ENCODE data around the gene STK17B.

Gene STK17B

DNA sequence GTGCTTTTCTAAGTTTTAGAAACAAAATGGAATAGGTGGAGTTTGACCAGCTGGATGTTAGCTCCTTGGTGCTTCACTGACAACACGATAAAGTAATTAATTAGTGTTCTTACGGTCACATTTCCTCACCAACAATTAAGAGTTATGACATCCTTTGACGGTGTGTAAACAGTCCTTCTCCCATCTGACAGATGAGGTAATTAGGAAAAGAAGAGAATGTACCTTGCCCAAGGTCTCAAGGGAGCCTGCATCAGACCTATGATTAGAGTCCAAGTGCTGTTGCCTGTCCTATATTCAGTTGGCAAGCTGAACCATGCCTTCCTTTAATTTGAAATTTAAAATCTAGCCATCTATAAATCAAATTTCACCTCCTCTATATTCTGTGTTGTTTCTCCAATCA is 48.3 kb upstream of the STK17B start (continued):
- TF ChIP-seq PRDM2 (tag by site-specific recombination; IDR thresholded peaks at IDR 0.05; ENCODE audit: borderline replicate concordance) (no peak), ZBTB8A (tag by site-specific recombination; IDR thresholded peaks at IDR 0.05) (no peak), ZNF629 (tag by site-specific recombination; IDR thresholded peaks at IDR 0.05) (peak; percentile 39; the same call in 1 of the 2 replicates), ZNF792 (tag by site-specific recombination; IDR thresholded peaks at IDR 0.05) (no peak), ZNF292 (tag by site-specific recombination; IDR thresholded peaks at IDR 0.05; ENCODE audit: borderline replicate concordance, low read depth) (no peak), ZNF302 (tag by site-specific recombination; IDR thresholded peaks at IDR 0.05; ENCODE audit: low read depth) (no peak), ZNF350 (tag by site-specific recombination; IDR thresholded peaks at IDR 0.05) (no peak), SCRT2 (tag by site-specific recombination; IDR thresholded peaks at IDR 0.05) (no peak), ZSCAN23 (tag by site-specific recombination; IDR thresholded peaks at IDR 0.05) (no peak), ZNF776 (tag by site-specific recombination; IDR thresholded peaks at IDR 0.05; ENCODE audit: borderline replicate concordance) (no peak), ZNF366 (tag by site-specific recombination; conservative IDR thresholded peaks at IDR 0.05) (no peak), OSR2 (tag by site-specific recombination; IDR thresholded peaks at IDR 0.05) (peak; percentile 41; the same call in 1 of the 2 replicates), ZNF398 (tag by site-specific recombination; IDR thresholded peaks at IDR 0.05) (no peak)
- TF ChIP-seq, protein P1, sequence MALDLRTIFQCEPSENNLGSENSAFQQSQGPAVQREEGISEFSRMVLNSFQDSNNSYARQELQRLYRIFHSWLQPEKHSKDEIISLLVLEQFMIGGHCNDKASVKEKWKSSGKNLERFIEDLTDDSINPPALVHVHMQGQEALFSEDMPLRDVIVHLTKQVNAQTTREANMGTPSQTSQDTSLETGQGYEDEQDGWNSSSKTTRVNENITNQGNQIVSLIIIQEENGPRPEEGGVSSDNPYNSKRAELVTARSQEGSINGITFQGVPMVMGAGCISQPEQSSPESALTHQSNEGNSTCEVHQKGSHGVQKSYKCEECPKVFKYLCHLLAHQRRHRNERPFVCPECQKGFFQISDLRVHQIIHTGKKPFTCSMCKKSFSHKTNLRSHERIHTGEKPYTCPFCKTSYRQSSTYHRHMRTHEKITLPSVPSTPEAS (tag by site-specific recombination; IDR thresholded peaks at IDR 0.05) = no peak
- TF ChIP-seq, protein P2, sequence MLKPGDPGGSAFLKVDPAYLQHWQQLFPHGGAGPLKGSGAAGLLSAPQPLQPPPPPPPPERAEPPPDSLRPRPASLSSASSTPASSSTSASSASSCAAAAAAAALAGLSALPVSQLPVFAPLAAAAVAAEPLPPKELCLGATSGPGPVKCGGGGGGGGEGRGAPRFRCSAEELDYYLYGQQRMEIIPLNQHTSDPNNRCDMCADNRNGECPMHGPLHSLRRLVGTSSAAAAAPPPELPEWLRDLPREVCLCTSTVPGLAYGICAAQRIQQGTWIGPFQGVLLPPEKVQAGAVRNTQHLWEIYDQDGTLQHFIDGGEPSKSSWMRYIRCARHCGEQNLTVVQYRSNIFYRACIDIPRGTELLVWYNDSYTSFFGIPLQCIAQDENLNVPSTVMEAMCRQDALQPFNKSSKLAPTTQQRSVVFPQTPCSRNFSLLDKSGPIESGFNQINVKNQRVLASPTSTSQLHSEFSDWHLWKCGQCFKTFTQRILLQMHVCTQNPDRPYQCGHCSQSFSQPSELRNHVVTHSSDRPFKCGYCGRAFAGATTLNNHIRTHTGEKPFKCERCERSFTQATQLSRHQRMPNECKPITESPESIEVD (tag by site-specific recombination; IDR thresholded peaks at IDR 0.05) = 0 out of 2 replicates have a peak, but pooled peaks have one; percentile 24

DNA sequence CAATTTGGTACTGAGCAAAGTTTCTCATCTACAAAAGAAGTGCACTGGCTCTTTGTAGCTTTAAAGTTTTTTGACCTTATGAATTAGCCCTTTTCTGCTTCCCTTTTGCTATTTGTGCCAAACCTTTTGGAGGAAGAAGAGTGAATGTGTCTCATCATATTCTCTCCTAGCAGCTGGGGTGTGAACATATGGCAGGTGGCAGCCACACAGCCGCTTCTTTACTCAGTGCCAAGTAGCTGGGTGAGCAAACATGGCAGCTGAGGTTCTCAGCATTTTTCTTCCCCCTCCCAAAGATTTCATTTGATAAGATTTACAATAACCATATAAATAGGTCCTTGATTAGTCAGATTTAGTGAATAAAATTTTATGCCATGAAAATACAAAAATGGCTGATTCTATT is 46.7 kb upstream of the STK17B start:
- no peaks in the 10 kb centered on the region for H3K36me3 ChIP-seq (ENCODE audit: control insufficient read depth in 2 of 2, insufficient read depth in 1 of 2, low read length in 2 of 2)
- H3K27ac ChIP-seq (ENCODE audit: extremely low read depth, low read depth, low read length) = no peak overlapping the region
- ChIA-PET POLR2A (no interaction called here), CTCF (no interaction called here)
- H3K4me3 ChIP-seq (ENCODE audit: low read depth, low read length) = no peak overlapping the region
- H3K9me3 ChIP-seq (ENCODE audit: control insufficient read depth, insufficient read depth, low read depth, low read length) = no peaks in the 10 kb centered on the region
- peaks cover 3% of the 10 kb centered on the region; the same call in 1 of the 2 replicates for H3K4me1 ChIP-seq (ENCODE audit: control insufficient read depth, insufficient read depth, low read length)
- no peak for TF ChIP-seq ZNF223 (tag by site-specific recombination; IDR thresholded peaks at IDR 0.05)
- TF ChIP-seq, protein P3, sequence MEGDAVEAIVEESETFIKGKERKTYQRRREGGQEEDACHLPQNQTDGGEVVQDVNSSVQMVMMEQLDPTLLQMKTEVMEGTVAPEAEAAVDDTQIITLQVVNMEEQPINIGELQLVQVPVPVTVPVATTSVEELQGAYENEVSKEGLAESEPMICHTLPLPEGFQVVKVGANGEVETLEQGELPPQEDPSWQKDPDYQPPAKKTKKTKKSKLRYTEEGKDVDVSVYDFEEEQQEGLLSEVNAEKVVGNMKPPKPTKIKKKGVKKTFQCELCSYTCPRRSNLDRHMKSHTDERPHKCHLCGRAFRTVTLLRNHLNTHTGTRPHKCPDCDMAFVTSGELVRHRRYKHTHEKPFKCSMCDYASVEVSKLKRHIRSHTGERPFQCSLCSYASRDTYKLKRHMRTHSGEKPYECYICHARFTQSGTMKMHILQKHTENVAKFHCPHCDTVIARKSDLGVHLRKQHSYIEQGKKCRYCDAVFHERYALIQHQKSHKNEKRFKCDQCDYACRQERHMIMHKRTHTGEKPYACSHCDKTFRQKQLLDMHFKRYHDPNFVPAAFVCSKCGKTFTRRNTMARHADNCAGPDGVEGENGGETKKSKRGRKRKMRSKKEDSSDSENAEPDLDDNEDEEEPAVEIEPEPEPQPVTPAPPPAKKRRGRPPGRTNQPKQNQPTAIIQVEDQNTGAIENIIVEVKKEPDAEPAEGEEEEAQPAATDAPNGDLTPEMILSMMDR (tag by site-specific recombination; IDR thresholded peaks at IDR 0.05) = no peak
- no peak for TF ChIP-seq ZFP41 (tag by site-specific recombination; IDR thresholded peaks at IDR 0.05; ENCODE audit: borderline replicate concordance)
- TF ChIP-seq, protein P4, sequence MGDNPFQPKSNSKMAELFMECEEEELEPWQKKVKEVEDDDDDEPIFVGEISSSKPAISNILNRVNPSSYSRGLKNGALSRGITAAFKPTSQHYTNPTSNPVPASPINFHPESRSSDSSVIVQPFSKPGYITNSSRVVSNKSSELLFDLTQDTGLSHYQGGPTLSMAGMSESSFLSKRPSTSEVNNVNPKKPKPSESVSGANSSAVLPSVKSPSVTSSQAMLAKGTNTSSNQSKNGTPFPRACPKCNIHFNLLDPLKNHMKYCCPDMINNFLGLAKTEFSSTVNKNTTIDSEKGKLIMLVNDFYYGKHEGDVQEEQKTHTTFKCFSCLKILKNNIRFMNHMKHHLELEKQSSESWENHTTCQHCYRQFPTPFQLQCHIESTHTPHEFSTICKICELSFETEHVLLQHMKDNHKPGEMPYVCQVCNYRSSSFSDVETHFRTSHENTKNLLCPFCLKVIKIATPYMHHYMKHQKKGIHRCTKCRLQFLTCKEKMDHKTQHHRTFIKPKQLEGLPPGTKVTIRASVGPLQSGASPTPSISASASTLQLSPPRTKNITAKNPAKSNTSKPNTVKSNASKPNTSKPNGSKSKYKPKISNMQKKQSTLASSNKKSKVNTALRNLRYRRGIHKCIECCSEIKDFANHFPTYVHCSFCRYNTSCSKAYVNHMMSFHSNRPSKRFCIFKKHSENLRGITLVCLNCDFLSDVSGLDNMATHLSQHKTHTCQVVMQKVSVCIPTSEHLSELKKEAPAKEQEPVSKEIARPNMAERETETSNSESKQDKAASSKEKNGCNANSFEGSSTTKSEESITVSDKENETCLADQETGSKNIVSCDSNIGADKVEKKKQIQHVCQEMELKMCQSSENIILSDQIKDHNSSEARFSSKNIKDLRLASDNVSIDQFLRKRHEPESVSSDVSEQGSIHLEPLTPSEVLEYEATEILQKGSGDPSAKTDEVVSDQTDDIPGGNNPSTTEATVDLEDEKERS (tag by site-specific recombination; IDR thresholded peaks at IDR 0.05) = no peak
- no peak for TF ChIP-seq ZNF621 (tag by site-specific recombination; IDR thresholded peaks at IDR 0.05)
- no peak for TF ChIP-seq ZNF701 (tag by site-specific recombination; IDR thresholded peaks at IDR 0.05)
- no peak for TF ChIP-seq ZNF629 (tag by site-specific recombination; IDR thresholded peaks at IDR 0.05)
- TF ChIP-seq SETDB1 (IDR thresholded peaks at IDR 0.05; ENCODE audit: insufficient read length, low read length) = no peak
